Stomach smooth muscle (tissue), 2 donors: ENCODE data around the gene RLF.

Experiments used
- H3K27ac ChIP-seq: one replicate; pipeline ENCODE4 v1.7.0; 2013; ENCODE audit warnings: mild to moderate bottlenecking, low read length, inconsistent platforms
- H3K27me3 ChIP-seq, 2 donors: one replicate each; pipeline ENCODE4 v1.7.0; 2013; ENCODE audit warnings: low read length in 2 of 2; ENCODE audit not compliant: insufficient read depth in 2 of 2, control insufficient read depth in 1 of 2
- H3K36me3 ChIP-seq, 2 donors: one replicate each; pipeline ENCODE4 v1.7.0; 2013; ENCODE audit warnings: low read length in 2 of 2; ENCODE audit not compliant: control insufficient read depth in 2 of 2, insufficient read depth in 2 of 2
- H3K4me1 ChIP-seq: one replicate; pipeline ENCODE4 v1.7.0; 2013; ENCODE audit warnings: low read length; ENCODE audit not compliant: control insufficient read depth, insufficient read depth
- H3K4me3 ChIP-seq, 2 donors: one replicate each; pipeline ENCODE4 v1.7.0; 2013; ENCODE audit warnings: low read length in 2 of 2
- H3K9ac ChIP-seq, 2 donors: one replicate each; pipeline ENCODE4 v1.7.0; 2013; ENCODE audit warnings: low read length in 2 of 2, mild to moderate bottlenecking in 1 of 2
- H3K9me3 ChIP-seq, 2 donors: one replicate each; pipeline ENCODE4 v1.7.0; 2013; ENCODE audit warnings: low read length in 2 of 2; ENCODE audit not compliant: control insufficient read depth in 2 of 2
- donor health status: healthy.
- donor health status: Pancreatic carcinoma.

The RLF gene, protein sequence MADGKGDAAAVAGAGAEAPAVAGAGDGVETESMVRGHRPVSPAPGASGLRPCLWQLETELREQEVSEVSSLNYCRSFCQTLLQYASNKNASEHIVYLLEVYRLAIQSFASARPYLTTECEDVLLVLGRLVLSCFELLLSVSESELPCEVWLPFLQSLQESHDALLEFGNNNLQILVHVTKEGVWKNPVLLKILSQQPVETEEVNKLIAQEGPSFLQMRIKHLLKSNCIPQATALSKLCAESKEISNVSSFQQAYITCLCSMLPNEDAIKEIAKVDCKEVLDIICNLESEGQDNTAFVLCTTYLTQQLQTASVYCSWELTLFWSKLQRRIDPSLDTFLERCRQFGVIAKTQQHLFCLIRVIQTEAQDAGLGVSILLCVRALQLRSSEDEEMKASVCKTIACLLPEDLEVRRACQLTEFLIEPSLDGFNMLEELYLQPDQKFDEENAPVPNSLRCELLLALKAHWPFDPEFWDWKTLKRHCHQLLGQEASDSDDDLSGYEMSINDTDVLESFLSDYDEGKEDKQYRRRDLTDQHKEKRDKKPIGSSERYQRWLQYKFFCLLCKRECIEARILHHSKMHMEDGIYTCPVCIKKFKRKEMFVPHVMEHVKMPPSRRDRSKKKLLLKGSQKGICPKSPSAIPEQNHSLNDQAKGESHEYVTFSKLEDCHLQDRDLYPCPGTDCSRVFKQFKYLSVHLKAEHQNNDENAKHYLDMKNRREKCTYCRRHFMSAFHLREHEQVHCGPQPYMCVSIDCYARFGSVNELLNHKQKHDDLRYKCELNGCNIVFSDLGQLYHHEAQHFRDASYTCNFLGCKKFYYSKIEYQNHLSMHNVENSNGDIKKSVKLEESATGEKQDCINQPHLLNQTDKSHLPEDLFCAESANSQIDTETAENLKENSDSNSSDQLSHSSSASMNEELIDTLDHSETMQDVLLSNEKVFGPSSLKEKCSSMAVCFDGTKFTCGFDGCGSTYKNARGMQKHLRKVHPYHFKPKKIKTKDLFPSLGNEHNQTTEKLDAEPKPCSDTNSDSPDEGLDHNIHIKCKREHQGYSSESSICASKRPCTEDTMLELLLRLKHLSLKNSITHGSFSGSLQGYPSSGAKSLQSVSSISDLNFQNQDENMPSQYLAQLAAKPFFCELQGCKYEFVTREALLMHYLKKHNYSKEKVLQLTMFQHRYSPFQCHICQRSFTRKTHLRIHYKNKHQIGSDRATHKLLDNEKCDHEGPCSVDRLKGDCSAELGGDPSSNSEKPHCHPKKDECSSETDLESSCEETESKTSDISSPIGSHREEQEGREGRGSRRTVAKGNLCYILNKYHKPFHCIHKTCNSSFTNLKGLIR (N-terminal part only)

DNA sequence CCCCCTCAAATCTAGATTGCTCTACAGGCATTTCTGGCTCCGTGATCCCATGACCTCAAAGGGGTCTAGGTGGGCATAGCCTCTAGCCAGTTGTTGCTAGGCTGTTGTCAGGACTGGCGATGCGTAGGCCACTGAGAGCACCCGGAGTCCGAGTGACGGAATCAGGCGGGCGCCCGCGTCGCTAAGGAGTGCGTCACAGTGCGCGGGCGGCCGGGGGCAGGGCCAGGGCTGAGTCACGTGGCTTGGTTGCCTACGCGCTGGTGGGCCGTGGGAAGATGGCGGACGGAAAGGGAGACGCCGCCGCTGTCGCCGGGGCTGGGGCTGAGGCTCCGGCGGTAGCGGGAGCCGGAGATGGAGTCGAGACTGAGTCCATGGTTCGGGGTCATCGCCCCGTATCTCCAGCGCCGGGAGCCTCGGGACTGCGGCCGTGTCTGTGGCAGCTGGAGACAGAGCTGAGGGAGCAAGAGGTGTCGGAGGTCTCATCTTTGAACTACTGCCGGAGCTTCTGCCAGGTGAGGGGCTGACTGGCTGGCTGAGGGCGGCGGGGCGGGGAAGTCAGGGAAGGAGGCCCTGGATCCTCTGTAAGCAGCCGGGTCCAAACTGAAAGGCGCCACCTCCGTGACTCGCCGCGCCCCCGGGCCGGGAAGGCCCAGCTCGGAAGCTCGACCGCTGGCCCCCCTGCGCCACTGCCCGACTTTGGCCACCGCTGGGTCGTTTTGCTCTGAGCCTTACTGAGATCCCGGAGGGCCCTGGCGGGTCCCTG, at the start of gene RLF:
Gene RLF, plus strand, starts transcription at position 263 of the 763 bp plus-strand sequence. Its CDS starts 13 bp downstream, at position 276.
- Histone ChIP-seq H3K27me3 (no peaks in the 10 kb centered on the region), H3K9ac (peak within 1 kb of the TSS; percentile 94 to 96), H3K4me1 (peaks cover 7% of the 10 kb centered on the region), H3K4me3 (peak within 1 kb of the TSS; percentile 90 to 97), H3K36me3 (no peaks in the 10 kb centered on the region), H3K27ac (peak within 1 kb of the TSS; percentile 75), H3K9me3 (no peaks in the 10 kb centered on the region)

DNA sequence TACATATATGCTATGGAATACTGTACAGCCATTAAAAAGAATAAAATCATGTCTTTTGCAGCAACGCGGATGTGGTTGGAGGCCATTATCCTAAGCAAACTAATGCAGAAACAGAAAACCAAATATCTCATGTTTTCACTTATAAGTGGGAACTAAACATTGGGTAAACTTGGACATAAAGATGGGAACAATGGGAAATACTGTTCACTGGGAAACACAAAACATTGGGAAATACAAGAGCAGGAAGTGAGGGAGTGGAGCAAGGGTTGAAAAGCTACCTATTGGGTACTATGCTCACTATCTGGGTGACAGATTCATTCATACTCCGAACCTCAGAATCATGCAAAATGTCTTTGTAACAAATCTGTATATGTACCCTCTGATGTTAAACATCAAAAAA, 46.8 kb upstream of the RLF start:
- no peak overlapping the region for H3K27ac ChIP-seq
- H3K9ac ChIP-seq: no peak overlapping the region
- peaks cover 0 to 7% of the 10 kb centered on the region in 2 donors for H3K9me3 ChIP-seq
- H3K27me3 ChIP-seq: no peaks in the 10 kb centered on the region
- H3K36me3 ChIP-seq: no peaks in the 10 kb centered on the region
- no peaks in the 10 kb centered on the region for H3K4me1 ChIP-seq
- H3K4me3 ChIP-seq: no peak overlapping the region

DNA sequence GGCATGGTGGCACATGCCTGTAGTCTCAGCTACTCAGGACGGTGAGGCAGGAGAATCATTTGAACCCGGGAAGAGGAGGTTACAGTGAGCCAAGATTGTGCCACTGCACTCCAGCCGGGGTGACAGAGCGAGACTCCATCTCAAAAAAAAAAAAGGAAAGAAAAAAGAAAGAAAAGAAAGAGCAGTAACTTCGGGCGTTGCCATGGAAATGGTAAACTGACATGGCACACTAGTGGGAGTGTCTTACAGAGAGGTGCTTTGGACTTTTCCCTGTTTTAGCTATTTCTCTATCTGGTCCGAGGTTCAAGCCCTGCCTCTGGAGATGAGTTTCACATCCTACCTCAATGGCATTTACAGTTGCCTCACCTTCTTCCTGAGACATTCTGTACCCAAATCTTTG, 41.1 kb upstream of the RLF start:
- Histone ChIP-seq H3K4me3 (no peak overlapping the region), H3K9ac (no peak overlapping the region), H3K9me3 (no peaks in the 10 kb centered on the region), H3K27ac (no peak overlapping the region), H3K36me3 (no peaks in the 10 kb centered on the region), H3K27me3 (no peaks in the 10 kb centered on the region), H3K4me1 (no peaks in the 10 kb centered on the region)

DNA sequence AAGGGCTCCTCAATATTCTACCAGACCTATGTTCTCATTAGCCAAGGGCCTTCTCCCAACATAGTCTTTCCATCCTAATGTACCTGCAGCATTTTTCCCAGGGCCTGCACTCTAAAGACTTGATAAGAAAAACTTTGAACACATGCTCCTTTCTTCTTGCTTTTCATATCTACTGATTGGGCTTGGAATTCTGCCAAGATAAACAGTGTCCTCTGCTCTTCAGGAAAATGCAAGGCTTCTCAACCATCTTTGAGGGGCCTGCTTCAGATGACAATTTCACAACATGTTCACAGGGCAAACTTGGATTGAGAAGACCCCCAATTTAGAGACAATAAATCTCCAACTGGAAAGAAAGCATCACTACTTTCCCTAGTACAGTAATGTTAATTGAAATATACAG, 38.3 kb upstream of the RLF start:
- no peak overlapping the region for H3K4me3 ChIP-seq
- H3K27ac ChIP-seq: no peak overlapping the region
- H3K4me1 ChIP-seq: no peaks in the 10 kb centered on the region
- no peak overlapping the region for H3K9ac ChIP-seq
- peaks cover 0 to 2% of the 10 kb centered on the region in 2 donors for H3K27me3 ChIP-seq
- no peaks in the 10 kb centered on the region for H3K9me3 ChIP-seq
- no peaks in the 10 kb centered on the region for H3K36me3 ChIP-seq

DNA sequence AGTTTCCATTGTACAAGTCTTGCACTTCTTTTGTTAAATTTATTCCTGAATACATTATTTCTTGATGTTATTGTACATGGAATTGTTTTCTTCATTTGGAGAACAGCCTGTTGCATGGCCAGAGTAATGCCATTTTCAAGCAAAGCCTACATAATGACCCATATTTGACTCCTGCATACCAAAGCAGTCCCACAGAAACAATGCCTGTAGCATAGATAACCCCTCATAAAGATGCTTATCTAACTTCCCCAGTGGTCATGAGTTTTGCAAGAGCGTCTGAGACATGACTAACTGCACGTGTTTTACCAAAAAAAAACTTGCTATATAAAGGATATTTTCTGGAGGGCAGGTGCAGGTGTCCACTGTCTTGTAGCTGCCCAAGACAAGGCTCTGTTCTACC, 30.3 kb upstream of the RLF start:
- H3K27ac ChIP-seq: no peak overlapping the region
- H3K9me3 ChIP-seq: peaks cover 0 to 4% of the 10 kb centered on the region in 2 donors
- H3K4me1 ChIP-seq: peaks cover 6% of the 10 kb centered on the region
- no peak overlapping the region for H3K9ac ChIP-seq
- H3K4me3 ChIP-seq: no peak overlapping the region
- H3K27me3 ChIP-seq: peaks cover 12 to 29% of the 10 kb centered on the region in 2 donors
- no peaks in the 10 kb centered on the region for H3K36me3 ChIP-seq

DNA sequence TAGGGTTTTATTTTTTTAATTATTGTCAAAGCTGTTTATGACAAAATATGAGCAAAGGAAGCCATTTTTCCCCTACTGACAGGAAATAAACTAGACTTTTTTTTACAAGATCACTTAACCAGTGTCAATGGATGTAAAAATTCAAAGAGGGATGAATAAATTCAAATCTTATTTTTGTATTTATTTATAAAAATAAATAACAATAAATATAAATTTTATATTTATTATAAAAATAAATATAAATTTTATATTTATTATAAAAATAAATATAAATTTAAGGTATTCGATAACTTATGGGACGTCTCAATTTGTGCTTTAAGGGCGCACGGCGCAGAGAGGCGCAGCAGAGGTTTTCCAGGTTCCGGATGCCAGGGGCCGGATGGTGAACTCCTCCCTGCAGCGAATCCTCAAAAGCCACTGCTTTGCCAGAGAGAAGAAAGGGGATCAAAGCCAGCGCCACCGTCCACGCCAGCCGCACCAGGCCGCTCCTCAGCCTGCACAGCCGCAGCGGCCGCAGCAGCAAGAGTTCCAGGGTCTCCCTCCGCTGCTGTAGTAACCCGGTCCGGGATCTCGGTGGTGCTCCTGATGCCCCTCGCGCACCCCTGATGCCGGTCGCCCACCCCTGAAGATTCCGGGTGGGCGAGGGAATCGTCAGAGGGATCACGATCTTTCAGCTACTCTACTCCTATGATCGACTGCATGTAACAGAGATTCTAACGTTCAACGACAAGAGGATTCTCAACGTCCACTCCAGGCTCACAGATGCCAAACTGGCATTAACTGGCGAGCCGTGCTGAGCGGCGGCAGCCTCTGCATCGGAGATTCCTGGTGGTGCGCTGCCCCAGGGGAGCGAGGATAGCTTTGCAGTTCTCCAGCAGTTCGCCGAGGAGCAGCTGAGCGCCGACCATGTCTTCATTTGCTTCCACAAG, 28.5 kb upstream of the RLF start:
- H3K27me3 ChIP-seq: peaks cover 12 to 29% of the 10 kb centered on the region in 2 donors
- no peak overlapping the region for H3K27ac ChIP-seq
- H3K9ac ChIP-seq: no peak overlapping the region
- peaks cover 0 to 4% of the 10 kb centered on the region in 2 donors for H3K9me3 ChIP-seq
- H3K4me1 ChIP-seq: peaks cover 6% of the 10 kb centered on the region
- peak overlapping the region; percentile 45 to 64 for H3K4me3 ChIP-seq
- no peaks in the 10 kb centered on the region for H3K36me3 ChIP-seq

DNA sequence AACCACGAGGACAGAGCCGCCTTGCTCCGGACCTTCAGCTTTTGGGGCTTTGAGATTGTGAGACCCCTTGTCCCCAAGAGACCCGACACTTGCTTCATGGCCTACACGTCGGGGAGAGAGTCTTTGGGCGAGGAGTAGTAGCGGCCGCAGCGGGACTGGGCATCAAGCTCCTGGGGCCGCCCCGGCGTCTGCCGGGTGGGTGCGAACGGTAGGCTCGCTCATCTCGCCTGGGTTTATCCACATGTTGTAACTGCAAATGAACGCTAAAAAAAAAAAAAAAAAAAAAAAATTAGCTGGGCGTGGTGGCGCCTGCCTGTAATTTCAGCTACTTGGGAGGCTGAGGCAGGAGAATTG, 27.9 kb upstream of the RLF start:
- H3K4me3 ChIP-seq: peak overlapping the region in 1 of 2 donors; percentile 45
- H3K27me3 ChIP-seq: peaks cover 12 to 29% of the 10 kb centered on the region in 2 donors
- H3K4me1 ChIP-seq: peaks cover 6% of the 10 kb centered on the region
- no peaks in the 10 kb centered on the region for H3K36me3 ChIP-seq
- H3K27ac ChIP-seq: no peak overlapping the region
- peaks cover 0 to 4% of the 10 kb centered on the region in 2 donors for H3K9me3 ChIP-seq
- no peak overlapping the region for H3K9ac ChIP-seq

DNA sequence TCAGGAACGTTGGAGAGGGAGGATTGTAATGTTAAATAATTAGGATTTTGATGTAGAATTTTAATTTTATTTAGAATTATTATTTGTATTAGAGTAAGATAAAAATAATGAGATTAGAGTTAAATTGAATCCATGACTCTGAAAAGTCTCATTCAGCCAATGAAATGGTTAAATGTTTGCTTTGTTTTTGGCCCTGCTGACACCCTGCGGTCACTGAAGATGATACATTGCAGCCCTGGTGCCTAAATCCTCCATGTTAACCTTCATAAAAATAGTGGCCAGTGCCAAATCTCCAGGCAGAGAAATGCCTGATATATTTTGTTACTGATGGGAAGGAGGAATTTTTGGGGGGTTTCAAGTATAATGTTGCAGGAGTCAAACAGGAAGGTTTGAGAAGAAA, 27.3 kb upstream of the RLF start:
- no peak overlapping the region for H3K4me3 ChIP-seq
- peaks cover 12 to 29% of the 10 kb centered on the region in 2 donors for H3K27me3 ChIP-seq

DNA sequence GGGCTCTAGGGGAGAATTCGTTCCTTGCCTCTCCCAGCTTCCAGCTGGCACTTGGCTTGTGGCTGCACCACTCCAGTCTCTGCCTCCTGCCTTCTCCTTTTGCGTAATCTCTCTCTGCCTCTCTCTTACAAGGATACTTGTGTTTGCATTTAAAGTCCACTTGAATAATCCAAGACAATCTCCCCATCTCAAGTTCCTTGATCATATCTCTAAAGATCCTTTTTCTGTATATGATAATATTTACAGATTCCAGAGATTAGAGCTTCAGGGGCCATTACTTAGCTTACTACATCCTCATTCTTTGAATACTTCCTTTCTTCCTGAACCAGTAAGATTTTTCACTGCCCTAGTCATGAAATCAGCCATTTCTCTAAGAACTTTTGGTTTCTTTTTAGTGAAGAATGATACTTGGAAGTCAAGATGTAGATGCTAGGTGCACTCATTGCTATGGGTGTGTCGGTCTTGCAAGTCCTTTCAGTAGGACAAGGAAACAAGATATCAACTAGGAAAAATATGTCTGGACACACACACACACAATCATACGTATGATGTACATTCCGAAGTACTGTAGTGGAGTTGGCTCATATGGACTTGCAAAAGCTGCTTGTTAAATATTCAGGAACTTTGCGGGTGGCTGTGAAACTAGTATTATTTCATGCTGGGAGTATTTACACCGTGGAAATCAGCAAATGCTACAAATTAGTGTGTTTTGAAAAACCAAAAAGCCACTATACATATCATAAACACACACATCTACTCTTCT, 20.8 kb upstream of the RLF start:
- no peaks in the 10 kb centered on the region for H3K4me1 ChIP-seq
- no peaks in the 10 kb centered on the region for H3K9me3 ChIP-seq
- no peaks in the 10 kb centered on the region for H3K36me3 ChIP-seq
- no peak overlapping the region for H3K4me3 ChIP-seq
- H3K27ac ChIP-seq: no peak overlapping the region
- no peak overlapping the region for H3K9ac ChIP-seq
- peaks cover 0 to 3% of the 10 kb centered on the region in 2 donors for H3K27me3 ChIP-seq

More for the DNA sequence above, 27.3 kb upstream of the RLF start:
- H3K9ac ChIP-seq: no peak overlapping the region
- peaks cover 6% of the 10 kb centered on the region for H3K4me1 ChIP-seq
- H3K9me3 ChIP-seq: peaks cover 0 to 4% of the 10 kb centered on the region in 2 donors
- no peaks in the 10 kb centered on the region for H3K36me3 ChIP-seq
- no peak overlapping the region for H3K27ac ChIP-seq
